ENCODE measurements around the gene TM9SF3. TPM values are rescaled to one million over a fixed set of nuclear protein-coding genes. Genes with fewer than 3 reads are reported as not detected.

The TM9SF3 gene
- total RNA-seq, 1 donor from 2014 or later: 61.3 TPM

DNA sequence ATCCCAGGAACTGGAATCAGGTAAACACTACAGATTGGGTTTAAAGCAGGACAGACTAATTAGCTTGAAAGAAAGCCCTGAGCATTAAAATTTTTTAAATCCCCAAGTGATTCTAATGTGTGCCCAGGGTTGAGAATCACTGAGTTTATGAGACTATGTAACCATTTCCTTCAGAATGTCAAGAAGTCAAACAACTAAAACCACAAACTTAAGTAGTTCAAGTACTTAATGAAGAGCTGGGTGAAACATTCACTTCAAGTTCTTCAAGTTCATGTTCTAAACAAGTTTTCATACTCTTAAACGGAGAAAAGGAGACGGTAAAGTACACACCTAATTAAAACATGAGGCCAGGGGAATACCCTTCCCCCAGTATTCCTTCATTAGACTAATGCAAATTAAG lies 44.9 kb downstream of the TM9SF3 start:
- H3K36me3 ChIP-seq: peaks cover 60% of the 10 kb centered on the region
- H3K27ac ChIP-seq (replicated peaks): no peak overlapping the region
- intact Hi-C loops (cut with micrococcal nuclease): no loop called here
- DNase-seq: no peak
- no peaks in the 10 kb centered on the region for H3K27me3 ChIP-seq (ENCODE audit: low read depth)
- no peak overlapping the region for H3K4me3 ChIP-seq
- H3K4me1 ChIP-seq: no peaks in the 10 kb centered on the region
- TF ChIP-seq, protein P1, sequence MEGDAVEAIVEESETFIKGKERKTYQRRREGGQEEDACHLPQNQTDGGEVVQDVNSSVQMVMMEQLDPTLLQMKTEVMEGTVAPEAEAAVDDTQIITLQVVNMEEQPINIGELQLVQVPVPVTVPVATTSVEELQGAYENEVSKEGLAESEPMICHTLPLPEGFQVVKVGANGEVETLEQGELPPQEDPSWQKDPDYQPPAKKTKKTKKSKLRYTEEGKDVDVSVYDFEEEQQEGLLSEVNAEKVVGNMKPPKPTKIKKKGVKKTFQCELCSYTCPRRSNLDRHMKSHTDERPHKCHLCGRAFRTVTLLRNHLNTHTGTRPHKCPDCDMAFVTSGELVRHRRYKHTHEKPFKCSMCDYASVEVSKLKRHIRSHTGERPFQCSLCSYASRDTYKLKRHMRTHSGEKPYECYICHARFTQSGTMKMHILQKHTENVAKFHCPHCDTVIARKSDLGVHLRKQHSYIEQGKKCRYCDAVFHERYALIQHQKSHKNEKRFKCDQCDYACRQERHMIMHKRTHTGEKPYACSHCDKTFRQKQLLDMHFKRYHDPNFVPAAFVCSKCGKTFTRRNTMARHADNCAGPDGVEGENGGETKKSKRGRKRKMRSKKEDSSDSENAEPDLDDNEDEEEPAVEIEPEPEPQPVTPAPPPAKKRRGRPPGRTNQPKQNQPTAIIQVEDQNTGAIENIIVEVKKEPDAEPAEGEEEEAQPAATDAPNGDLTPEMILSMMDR (IDR thresholded peaks at IDR 0.05; ENCODE audit: borderline replicate concordance): no peak
- no peaks in the 10 kb centered on the region for H3K9me3 ChIP-seq (replicated peaks)

DNA sequence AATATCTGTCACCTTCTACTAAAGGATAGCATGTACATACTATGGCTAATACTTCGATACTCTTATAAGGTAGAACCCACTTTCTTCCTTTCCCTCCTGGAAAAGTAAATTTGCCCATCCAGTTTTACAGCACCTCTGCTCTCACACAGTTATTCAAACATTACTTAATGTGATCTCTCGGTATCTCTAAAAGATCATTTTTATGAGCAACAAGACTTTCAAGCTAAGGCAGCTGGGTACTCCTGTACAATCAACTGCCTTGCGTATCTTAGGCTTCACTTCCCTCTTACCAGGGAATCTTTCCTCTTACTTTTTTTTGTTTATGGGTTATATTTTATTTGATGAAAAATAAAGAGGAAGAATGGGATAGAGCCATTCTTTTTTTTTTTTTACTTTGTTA lies 46.6 kb downstream of the TM9SF3 start:
- Histone ChIP-seq H3K9me3 (replicated peaks) (no peaks in the 10 kb centered on the region), H3K4me3 (no peak overlapping the region), H3K27ac (replicated peaks) (no peak overlapping the region), H3K36me3 (peaks cover 50% of the 10 kb centered on the region), H3K27me3 (ENCODE audit: low read depth) (no peaks in the 10 kb centered on the region), H3K4me1 (peaks cover 3% of the 10 kb centered on the region)
- TF ChIP-seq, protein P1 (IDR thresholded peaks at IDR 0.05; ENCODE audit: borderline replicate concordance): no peak
- no peak for DNase-seq
- intact Hi-C loops (cut with micrococcal nuclease): no loop called here

DNA sequence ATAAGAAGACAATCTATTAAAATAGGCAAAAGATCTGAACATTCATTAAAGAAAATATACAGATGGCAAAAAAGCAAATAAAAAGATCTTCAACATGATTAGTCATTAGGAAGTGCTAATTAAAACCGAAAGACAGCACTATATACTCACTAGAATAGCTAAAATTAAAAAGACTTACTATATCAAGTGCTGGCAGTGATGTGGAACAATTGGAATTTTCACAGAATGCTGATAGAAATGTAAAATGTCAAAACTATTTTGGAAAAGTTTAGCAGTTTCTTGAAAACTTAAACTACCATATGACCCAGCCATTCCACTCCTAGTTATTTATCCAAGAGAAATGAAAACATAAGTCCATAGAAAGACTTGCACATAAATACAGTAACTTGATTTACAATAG lies 48.1 kb downstream of the TM9SF3 start:
- no peaks in the 10 kb centered on the region for H3K9me3 ChIP-seq (replicated peaks)
- H3K4me1 ChIP-seq: peaks cover 11% of the 10 kb centered on the region
- H3K36me3 ChIP-seq: peaks cover 41% of the 10 kb centered on the region
- TF ChIP-seq, protein P1 (IDR thresholded peaks at IDR 0.05; ENCODE audit: borderline replicate concordance): no peak
- intact Hi-C loops (cut with micrococcal nuclease): no loop called here
- no peak for DNase-seq
- no peak overlapping the region for H3K27ac ChIP-seq (replicated peaks)
- H3K27me3 ChIP-seq (ENCODE audit: low read depth): no peaks in the 10 kb centered on the region
- H3K4me3 ChIP-seq: no peak overlapping the region

DNA sequence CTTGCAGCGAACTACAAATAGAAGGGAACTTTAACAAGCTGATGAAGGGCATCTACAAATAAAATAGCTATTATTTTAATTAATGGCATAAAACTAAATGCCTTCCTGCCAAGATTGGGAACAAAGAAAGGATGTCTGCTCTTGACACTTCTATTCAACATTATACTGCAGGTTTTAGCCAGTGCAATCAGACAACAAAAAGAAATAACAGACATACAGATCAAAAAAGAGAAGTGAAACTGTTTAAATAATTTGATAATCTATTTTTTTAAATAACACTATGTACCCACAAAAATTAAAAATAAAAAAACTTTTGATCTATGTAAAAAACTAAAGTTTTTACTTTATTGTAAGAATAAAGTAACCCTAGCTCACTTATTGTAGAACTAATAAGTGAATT lies 50.7 kb downstream of the TM9SF3 start:
- TF ChIP-seq, protein P1 (IDR thresholded peaks at IDR 0.05; ENCODE audit: borderline replicate concordance): no peak
- H3K36me3 ChIP-seq: peaks cover 32% of the 10 kb centered on the region
- no peak overlapping the region for H3K27ac ChIP-seq (replicated peaks)
- no peak for DNase-seq
- H3K4me3 ChIP-seq: no peak overlapping the region
- intact Hi-C loops (cut with micrococcal nuclease): no loop called here
- H3K27me3 ChIP-seq (ENCODE audit: low read depth): no peaks in the 10 kb centered on the region
- peaks cover 11% of the 10 kb centered on the region for H3K4me1 ChIP-seq
- H3K9me3 ChIP-seq (replicated peaks): no peaks in the 10 kb centered on the region

DNA sequence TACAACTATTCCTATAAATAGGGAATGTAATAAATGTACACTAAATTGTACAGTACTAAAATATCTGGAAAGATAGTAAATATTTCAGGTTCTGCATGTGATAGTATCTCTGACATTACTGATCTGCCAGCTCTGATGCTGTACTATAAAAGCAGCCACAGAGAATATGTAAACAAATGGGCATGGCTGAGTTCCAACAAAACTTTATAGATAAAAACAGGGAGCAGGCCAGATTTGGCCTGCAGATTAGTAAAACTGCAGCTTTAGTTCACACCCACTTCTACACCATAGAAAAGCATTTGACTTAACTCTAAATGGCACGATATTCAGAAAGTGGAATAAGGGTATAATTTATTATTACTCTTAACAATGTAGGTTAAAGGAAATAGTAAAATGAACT lies 54.3 kb downstream of the TM9SF3 start:
- Histone ChIP-seq H3K4me1 (peaks cover 26% of the 10 kb centered on the region), H3K9me3 (replicated peaks) (no peaks in the 10 kb centered on the region), H3K4me3 (no peak overlapping the region), H3K36me3 (peaks cover 48% of the 10 kb centered on the region), H3K27ac (replicated peaks) (no peak overlapping the region), H3K27me3 (ENCODE audit: low read depth) (no peaks in the 10 kb centered on the region)
- intact Hi-C loops (cut with micrococcal nuclease): no loop called here
- DNase-seq: no peak
- TF ChIP-seq, protein P1 (IDR thresholded peaks at IDR 0.05; ENCODE audit: borderline replicate concordance): no peak

Measured in left ventricle myocardium inferior (tissue), 1 donor.